SK-MEL-5 (cell line): ENCODE results near the gene CNIH3. TPM values are rescaled to one million over a fixed set of nuclear protein-coding genes. Genes with fewer than 3 reads are reported as not detected.
"Not testable (repeated sequence)": the region's sequence is repeated elsewhere in the genome, so short reads cannot be mapped to it uniquely, and the experiment has no call there.

ENCODE experiments used
- DNase-seq: peaks from one replicate; pipeline ENCODE4 v3.0.0-alpha.2; 2016; ENCODE audit warnings: low read depth, low spot score
- in situ Hi-C: cut with HindIII; loops from 2 replicates; pipeline ENCODE4 v1.10.0; 2016; ENCODE audit warnings: low sequenced_read_pairs, high pct_unique_total_duplicates, low pct_unique_long_range_greater_than_20kb
- total RNA-seq: library from RNA; depleted of rRNA; stranded (reverse); fragments of >200 nt; shearing (Covaris generic); gene quantifications from 2 replicates; pipeline ENCODE4 v1.2.3, GENCODE V29; 2014

Gene CNIH3
- total RNA-seq, 1 experiment from 2014 or later, result 3.1 TPM

DNA sequence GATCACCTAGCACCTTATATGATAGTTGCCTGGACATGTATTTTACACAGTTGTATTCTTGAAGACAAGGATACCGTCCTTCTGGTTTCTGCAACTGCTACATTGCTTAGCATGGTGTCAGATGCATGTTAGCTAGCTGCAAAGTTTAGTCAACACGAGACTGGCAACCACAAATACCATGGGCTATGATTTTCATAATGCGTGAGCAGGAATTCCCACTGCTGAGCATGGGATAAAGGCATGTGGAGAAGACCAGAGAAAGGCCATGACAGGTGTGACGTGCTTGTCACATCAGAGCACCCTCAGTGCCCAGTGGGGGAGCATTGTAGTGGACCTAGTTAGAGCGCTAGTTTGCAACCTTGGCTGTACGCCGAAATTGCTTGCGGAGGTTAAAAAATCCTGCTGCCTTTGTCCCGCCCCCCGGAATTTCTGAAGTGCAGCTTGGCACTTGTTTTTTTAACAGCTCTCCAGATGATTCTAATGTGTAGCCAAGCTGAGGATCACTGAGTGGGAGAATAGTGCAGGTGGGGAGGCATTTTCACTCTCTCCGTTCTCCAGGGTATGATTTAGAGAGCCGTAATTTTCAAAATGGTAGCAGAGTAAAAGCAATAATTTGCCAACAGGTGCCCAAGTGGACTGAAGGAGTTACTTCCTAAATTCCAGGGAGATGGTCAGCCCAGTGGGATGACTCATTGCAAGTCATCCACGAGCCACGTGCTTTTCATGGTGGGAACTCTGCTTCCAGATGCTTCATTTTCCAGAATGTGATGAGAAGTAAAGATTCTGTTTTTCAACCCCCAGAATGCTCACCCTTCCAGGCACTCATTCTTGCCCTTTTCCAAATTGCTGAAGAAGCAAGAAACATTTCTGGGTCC lies 81.0 kb downstream of the CNIH3 start:
- DNase-seq, result no peak
- in situ Hi-C loops, result no loop called here

GRCh38 chr1:224698015-224698451 lies 81.9 kb downstream of the CNIH3 start:
- peak; percentile 13 for DNase-seq
- in situ Hi-C loops, result no loop called here

- in situ Hi-C loops, result no loop called here
- peak; percentile 73 for DNase-seq
Measured at GRCh38 chr1:224700918-224701531, 84.9 kb downstream of the CNIH3 start.

DNA sequence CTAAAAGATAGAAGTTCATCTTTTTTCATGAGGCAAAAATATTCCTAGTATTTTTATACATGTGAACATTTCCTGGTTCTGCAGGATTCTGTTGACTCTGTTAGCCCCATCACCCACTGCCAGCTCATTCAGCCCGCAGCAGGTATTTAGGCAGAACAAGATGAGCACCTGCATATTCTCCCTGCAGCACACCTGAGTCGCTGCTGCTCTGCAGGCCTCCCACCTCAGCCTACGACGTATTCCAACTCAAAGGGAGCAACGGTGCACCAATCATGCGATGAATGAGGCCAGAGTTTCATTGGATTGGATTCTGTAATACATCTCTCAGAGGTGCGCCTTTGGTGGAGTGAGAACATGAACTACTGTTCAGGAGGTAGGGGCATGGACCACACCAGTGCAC lies 87.6 kb downstream of the CNIH3 start:
- in situ Hi-C loops, result no loop called here
- no peak for DNase-seq

DNA sequence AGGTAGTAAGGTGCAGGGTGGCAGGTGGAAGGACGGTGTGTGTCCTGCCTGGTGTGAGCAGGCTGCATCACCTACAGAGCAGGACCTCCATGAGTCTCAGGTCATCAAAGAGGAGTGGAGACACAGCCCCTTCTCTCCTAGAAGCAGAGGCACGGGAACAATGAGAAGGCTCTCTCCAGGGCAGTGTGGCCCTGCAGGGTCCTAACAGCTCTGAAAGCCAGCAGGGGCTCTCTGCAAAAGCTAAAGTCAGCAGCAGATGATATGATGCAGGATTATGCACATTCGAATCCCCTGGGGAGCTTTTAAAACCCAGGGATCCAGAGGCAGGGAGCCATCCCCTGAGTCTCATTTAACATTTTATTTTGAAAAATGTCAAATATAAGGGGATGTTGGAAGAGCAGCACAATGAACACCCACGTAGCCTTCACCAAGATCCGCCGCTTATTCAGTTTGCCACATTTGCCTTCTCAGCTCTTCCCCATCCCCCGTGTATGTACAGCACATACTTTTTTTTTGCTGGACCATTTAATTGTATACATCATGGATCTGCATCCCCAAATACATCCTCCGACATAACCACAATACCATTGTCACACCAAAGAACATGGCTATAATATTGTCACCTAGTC lies 88.1 kb downstream of the CNIH3 start:
- in situ Hi-C loops, result no loop called here
- no peak for DNase-seq

- DNase-seq, result no peak
- in situ Hi-C loops, result no loop called here
Measured at GRCh38 chr1:224705578-224705977, 89.5 kb downstream of the CNIH3 start.

DNA sequence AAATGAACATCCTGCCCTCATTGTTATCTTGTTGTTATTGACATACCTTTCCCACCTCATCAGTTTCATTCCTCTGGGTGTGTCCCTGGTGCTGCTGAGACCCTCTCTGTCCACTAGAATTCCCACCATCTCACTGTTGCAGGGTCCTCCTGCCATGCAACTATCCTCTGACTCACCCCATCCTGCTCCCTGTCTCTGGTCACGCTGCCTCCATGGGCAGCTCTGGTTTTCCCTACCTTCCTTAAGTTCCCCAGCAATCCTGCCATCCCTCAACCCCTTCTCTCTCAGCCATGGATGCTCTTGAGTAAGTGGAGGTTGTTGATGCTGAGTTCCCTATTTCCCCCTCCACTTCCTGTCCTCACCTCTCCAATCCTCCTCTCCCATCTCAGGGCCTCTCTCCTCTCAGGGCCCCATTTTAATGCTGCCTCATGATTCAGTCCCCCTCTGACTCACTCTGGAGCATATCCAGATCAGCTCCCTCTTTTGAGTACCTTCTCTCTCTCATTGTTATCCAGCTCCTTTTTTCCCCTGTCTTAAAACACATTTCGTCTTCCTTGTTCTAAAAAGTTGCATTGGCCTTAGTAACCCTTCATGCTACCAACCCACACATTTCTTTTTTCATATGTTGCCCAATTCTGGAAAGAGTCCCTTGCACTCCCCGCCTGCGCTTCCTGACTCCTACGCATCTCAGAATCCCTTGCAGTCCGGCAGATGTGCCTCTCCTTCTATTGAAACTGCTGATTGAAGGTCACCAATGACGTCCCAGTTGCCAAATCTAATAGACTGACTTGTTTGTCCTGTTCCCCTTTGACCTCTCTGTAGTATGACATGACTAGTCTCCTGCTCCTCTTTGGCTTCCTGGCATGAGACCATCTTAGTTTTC lies 92.0 kb downstream of the CNIH3 start:
- DNase-seq, result peak; percentile 96
- in situ Hi-C loops, result no loop called here

GRCh38 chr1:224710196-224710595 lies 94.1 kb downstream of the CNIH3 start:
- no peak for DNase-seq
- in situ Hi-C loops, result no loop called here

DNA sequence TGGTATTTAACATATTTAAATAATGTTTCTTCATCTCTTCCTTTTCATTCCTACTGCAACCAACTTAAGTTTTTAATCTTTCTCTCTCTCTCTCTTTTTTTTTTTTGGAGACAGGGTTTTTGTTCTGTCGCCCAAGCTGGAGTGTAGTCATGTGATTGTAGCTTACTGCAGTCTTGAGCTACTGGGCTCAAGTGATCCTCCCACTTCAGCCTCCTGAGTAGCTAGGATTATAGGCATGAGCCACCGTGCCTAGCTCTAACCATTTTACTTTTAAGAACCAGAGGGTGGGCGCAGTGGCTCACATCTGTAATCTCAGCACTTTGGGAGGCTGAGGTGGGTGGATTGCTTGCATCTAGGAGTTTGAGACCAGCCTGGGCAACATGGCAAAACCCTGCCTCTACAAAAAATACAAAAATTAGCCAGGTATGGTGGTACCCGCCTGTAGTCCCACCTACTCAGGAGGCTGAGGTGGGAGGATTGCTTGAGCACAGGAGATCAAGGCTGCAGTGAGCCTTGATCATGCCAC lies 95.2 kb downstream of the CNIH3 start:
- DNase-seq, in situ Hi-C loops: not testable (repeated sequence)

GRCh38 chr1:224711876-224712275 lies 95.8 kb downstream of the CNIH3 start:
- in situ Hi-C loops, result no loop called here
- DNase-seq, result no peak

GRCh38 chr1:224713228-224713627 lies 97.1 kb downstream of the CNIH3 start:
- in situ Hi-C loops, result no loop called here
- DNase-seq, result no peak

- no peak for DNase-seq
- in situ Hi-C loops, result no loop called here
Measured at GRCh38 chr1:224714553-224714952, 98.4 kb downstream of the CNIH3 start.

GRCh38 chr1:224718470-224719053 lies 102.4 kb downstream of the CNIH3 start:
- in situ Hi-C loops, result no loop called here
- DNase-seq, result no peak

GRCh38 chr1:224719716-224720115 lies 103.6 kb downstream of the CNIH3 start:
- no peak for DNase-seq
- in situ Hi-C loops, result no loop called here

DNA sequence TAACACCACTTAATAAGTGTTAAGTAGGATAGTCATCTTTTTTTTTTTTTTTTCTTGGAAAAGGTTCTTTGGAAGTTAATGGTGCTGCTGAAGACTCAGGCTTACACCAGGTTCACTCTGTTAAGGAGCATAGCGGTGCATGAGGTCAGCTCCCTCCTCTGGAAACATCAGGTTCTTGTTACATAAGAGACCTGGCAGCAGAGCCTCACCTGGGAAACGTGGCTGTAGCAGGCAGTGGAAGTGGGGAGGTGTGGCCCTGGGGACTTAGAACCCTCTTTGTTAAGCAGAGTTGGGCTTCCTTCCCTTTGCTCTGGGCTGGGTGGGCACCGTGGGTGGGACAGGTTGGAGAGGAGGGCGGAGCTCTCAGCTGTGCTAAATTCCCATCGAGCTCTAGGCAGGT lies 104.1 kb downstream of the CNIH3 start:
- no peak for DNase-seq
- in situ Hi-C loops, result no loop called here

DNA sequence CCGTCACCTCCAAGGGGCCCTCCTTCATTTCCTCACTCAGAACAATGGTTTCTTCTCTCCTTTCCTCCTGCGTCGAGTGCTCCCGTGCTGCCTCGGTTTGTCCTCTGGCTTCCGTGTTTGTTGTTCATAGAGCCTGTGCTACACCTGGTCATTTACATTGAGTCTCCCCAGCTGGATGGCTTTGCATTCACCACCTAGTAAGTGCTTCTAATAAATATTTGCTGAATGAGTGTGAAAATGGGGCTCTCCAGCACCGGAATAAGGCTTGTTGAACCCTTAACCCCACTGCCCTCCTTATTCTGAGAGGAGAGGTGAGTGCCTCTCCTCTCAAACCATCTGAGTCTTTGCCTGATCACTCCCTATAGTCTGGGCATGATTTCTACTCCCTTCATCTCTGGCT lies 104.9 kb downstream of the CNIH3 start:
- DNase-seq, result no peak
- in situ Hi-C loops, result no loop called here

DNA sequence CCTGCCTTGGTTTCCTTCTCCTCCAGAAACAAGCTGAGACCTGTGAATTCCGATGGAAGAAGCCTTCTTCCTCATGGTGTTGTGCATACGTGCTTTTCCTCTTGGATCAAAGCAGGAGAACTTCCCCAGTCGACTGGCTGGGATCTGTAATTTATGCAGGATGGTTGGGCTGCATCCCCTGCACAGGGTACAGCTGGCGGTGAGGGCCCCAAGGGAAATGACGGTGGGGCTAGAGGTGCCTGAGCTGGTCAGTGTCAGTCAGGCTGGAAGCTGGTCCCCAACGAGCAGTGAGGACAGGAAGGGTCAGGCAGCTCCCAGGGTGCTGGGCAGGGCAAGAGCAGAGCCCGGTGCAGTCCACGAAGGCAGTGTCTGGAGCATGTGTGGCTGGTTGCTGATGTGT lies 106.7 kb downstream of the CNIH3 start:
- in situ Hi-C loops, result no loop called here
- no peak for DNase-seq
